IMR-90 (cell line): Measurements from ENCODE around the gene PMS1. TPM values are rescaled to one million over a fixed set of nuclear protein-coding genes. Genes with fewer than 3 reads are reported as not detected.

Experiments
- ATAC-seq: fragments of 200-7000 bp; cut with Tn5 transposase; 2 replicates; pipeline ENCODE4 v1.9.1; 2020; ENCODE audit warnings: low read depth, mild to moderate bottlenecking, moderate library complexity
- BruUV-seq: library from RNA; stranded (reverse); fragments of 400-500 nt; replicated peaks from 2 replicates; lab custom pipeline; 2021; lab: Mats Ljungman, UMichigan
- CTCF ChIA-PET: fragments of 300-600 bp; formaldehyde crosslinking; extraction: SDS; loops from one replicate; lab custom pipeline; 2021; ENCODE audit warnings: antibody characterized with exemption; lab: Yijun Ruan, JAX
- POLR2A ChIA-PET: fragments of 300-600 bp; sonication (Branson Sonifier 250); formaldehyde crosslinking; loops from one replicate; lab custom pipeline; 2022; ENCODE audit warnings: antibody characterized with exemption; ENCODE audit not compliant: unreplicated experiment; lab: Charles Lee
- DNase-seq: peaks from one replicate; pipeline ENCODE4 v3.0.0; 2013
- H2AFZ ChIP-seq: replicated peaks from 2 replicates; pipeline ENCODE3; 2013; ENCODE audit warnings: low read length, mild to moderate bottlenecking; ENCODE audit not compliant: poor library complexity
- H2AK5ac ChIP-seq: 2 replicates; pipeline ENCODE4 v1.6.1; 2013; ENCODE audit warnings: low read depth, low read length, inconsistent platforms
- H2AK9ac ChIP-seq: replicated peaks from 2 replicates; pipeline ENCODE3; 2013; ENCODE audit warnings: mild to moderate bottlenecking, low read depth, low read length, moderate library complexity; ENCODE audit not compliant: poor library complexity
- H2BK120ac ChIP-seq: 2 replicates; pipeline ENCODE4 v1.6.1; 2013; ENCODE audit warnings: low read depth, low read length, inconsistent platforms
- H2BK15ac ChIP-seq: 3 replicates; pipeline ENCODE4 v1.6.1; 2013; ENCODE audit warnings: low read depth, low read length, inconsistent platforms
- H2BK20ac ChIP-seq: 2 replicates; pipeline ENCODE4 v1.6.1; 2013; ENCODE audit warnings: low read depth, mild to moderate bottlenecking, inconsistent platforms, low read length, moderate library complexity
- H2BK5ac ChIP-seq: 2 replicates; pipeline ENCODE4 v1.6.1; 2013; ENCODE audit warnings: mild to moderate bottlenecking, low read depth, low read length, inconsistent platforms; ENCODE audit not compliant: poor library complexity, severe bottlenecking
- H3K14ac ChIP-seq: replicated peaks from 2 replicates; pipeline ENCODE4 v1.6.1; 2013; ENCODE audit warnings: low read depth, low read length, inconsistent platforms
- H3K18ac ChIP-seq: 2 replicates; pipeline ENCODE4 v1.6.1; 2013; ENCODE audit warnings: low read depth, low read length, control low read depth
- H3K23ac ChIP-seq: 2 replicates; pipeline ENCODE4 v1.6.1; 2013; ENCODE audit warnings: low read depth, low read length, inconsistent platforms
- H3K27ac ChIP-seq: 2 replicates; pipeline ENCODE4 v1.5.1; 2013; ENCODE audit warnings: mild to moderate bottlenecking, control low read depth, low read length; ENCODE audit not compliant: insufficient read depth
- H3K27me3 ChIP-seq: 2 replicates; pipeline ENCODE4 v1.6.1; 2013; ENCODE audit warnings: low read length; ENCODE audit not compliant: control insufficient read depth, insufficient read depth
- H3K36me3 ChIP-seq: 2 replicates; pipeline ENCODE4 v1.6.1; 2013; ENCODE audit warnings: low read length, mixed read lengths; ENCODE audit not compliant: control insufficient read depth, insufficient read depth
- H3K4ac ChIP-seq: 2 replicates; pipeline ENCODE4 v1.6.1; 2013; ENCODE audit warnings: low read depth, low read length, inconsistent platforms
- H3K4me1 ChIP-seq: 2 replicates; pipeline ENCODE4 v1.6.1; 2013; ENCODE audit warnings: low read length, mixed read lengths; ENCODE audit not compliant: control insufficient read depth, insufficient read depth
- H3K4me2 ChIP-seq: 2 replicates; pipeline ENCODE4 v1.6.1; 2013; ENCODE audit warnings: low read depth, mild to moderate bottlenecking, control low read depth, low read length, moderate library complexity
- H3K4me3 ChIP-seq: 2 replicates; pipeline ENCODE4 v1.5.1; 2013; ENCODE audit warnings: low read depth, mild to moderate bottlenecking, control low read depth, low read length, moderate library complexity; ENCODE audit not compliant: insufficient read depth
- H3K56ac ChIP-seq: 2 replicates; pipeline ENCODE4 v1.6.1; 2013; ENCODE audit warnings: low read length, inconsistent platforms; ENCODE audit not compliant: insufficient read depth; ENCODE audit errors: extremely low read depth
- H3K79me1 ChIP-seq, 2 experiments: 2 replicates each; pipeline ENCODE4 v1.6.1; 2013; ENCODE audit warnings: low read length in 2 of 2, inconsistent platforms in 1 of 2, low read depth in 1 of 2
- H3K9ac ChIP-seq: 2 replicates; pipeline ENCODE4 v1.6.1; 2013; ENCODE audit warnings: low read depth, low read length, control low read depth
- H3K9me1 ChIP-seq: 2 replicates; pipeline ENCODE4 v1.6.1; 2013; ENCODE audit warnings: low read length, inconsistent platforms; ENCODE audit not compliant: insufficient read depth
- H3K9me3 ChIP-seq: 2 replicates; pipeline ENCODE4 v1.6.1; 2013; ENCODE audit warnings: low read length; ENCODE audit not compliant: control insufficient read depth, insufficient read depth
- H4K20me1 ChIP-seq: 2 replicates; pipeline ENCODE4 v1.6.1; 2013; ENCODE audit warnings: low read length, inconsistent platforms; ENCODE audit not compliant: insufficient read depth
- H4K5ac ChIP-seq: 2 replicates; pipeline ENCODE4 v1.6.1; 2013; ENCODE audit warnings: mild to moderate bottlenecking, low read depth, low read length, control low read depth
- H4K8ac ChIP-seq, 2 experiments: 2 replicates each; pipeline ENCODE4 v1.6.1; 2013; ENCODE audit warnings: low read depth in 2 of 2, low read length in 2 of 2, control low read depth in 1 of 2, inconsistent platforms in 1 of 2
- H4K91ac ChIP-seq: 2 replicates; pipeline ENCODE4 v1.6.1; 2013; ENCODE audit warnings: low read depth, low read length, inconsistent platforms; ENCODE audit not compliant: insufficient read depth
- MAFK ChIP-seq: IDR thresholded peaks from 2 replicates; pipeline ENCODE4 v1.6.1; 2012; ENCODE audit warnings: low read depth, low read length, improper control_type of control experiment
- WGBS, 2 experiments: methylation state at CpG; one replicate each; pipeline versions ENCODE4 v1.1.5 to v1.1.7; 2013; ENCODE audit warnings: missing lambda C conversion rate in 2 of 2; ENCODE audit not compliant: insufficient read length in 1 of 2; ENCODE audit errors: extremely low coverage in 2 of 2; 5-methylcytosine and 5-hydroxymethylcytosine counted together
- dilution Hi-C: fragments of 300-500 bp; cut with HindIII; formaldehyde crosslinking; loops from one replicate; pipeline ENCODE4 v1.14.3; 2018; ENCODE audit warnings: low sequenced_read_pairs; ENCODE audit not compliant: unreplicated experiment
- in situ Hi-C: fragments of 300-500 bp; cut with MboI; formaldehyde crosslinking; loops from 3 replicates; pipeline ENCODE4 v1.14.3; 2019; ENCODE audit warnings: low sequenced_read_pairs, inconsistent platforms, mixed read lengths
- intact Hi-C: fragments of 100-400 bp; cut with micrococcal nuclease; formaldehyde crosslinking; loops from 2 replicates; pipeline ENCODE4 v1.10.0; 2022
- polyA plus RNA-seq, 3 experiments: library from polyadenylated mRNA; depleted of rRNA; stranded (reverse); fragments of >200 nt; gene quantifications; 2 replicates each; pipeline ENCODE4 v1.2.3, GENCODE V29; 2012; ENCODE audit warnings: low replicate concordance in 1 of 3
- total RNA-seq: library from RNA; depleted of rRNA; stranded (reverse); fragments of >200 nt; gene quantifications from 2 replicates; pipeline ENCODE4 v1.2.3, GENCODE V29; 2012

The PMS1 gene
- total and polyA plus RNA-seq, 2 of the 4 experiments (the other 2 are of a cell fraction) = 8.1 to 10.6 TPM

GRCh38 chr2:189900726-189901125 lies 116.5 kb downstream of the PMS1 start:
- no peak for TF ChIP-seq MAFK
- H3K9me3 ChIP-seq = no peaks in the 10 kb centered on the region
- no peak overlapping the region for H3K18ac ChIP-seq
- H3K4me2 ChIP-seq = no peak overlapping the region
- no peak overlapping the region for H2AK5ac ChIP-seq
- no CpG with 5 or more reads among the region's 5 CpGs for WGBS, 2 experiments
- H2BK5ac ChIP-seq = no peak overlapping the region
- H3K23ac ChIP-seq = no peak overlapping the region
- no peak for DNase-seq
- H2AK9ac ChIP-seq = no peak overlapping the region
- BruUV-seq = no TSS peak
- H4K8ac ChIP-seq = no peak overlapping the region
- H2BK20ac ChIP-seq = peak overlapping the region; percentile 1; the same call in 1 of the 2 replicates
- in situ Hi-C loops (no loop called here), intact Hi-C loops (no loop called here), dilution Hi-C loops (no loop called here)
- CTCF ChIA-PET = no interaction called here
- H2BK15ac ChIP-seq = no peak overlapping the region
- POLR2A ChIA-PET = no interaction called here
- no peak overlapping the region for H2AFZ ChIP-seq
- no peaks in the 10 kb centered on the region for H3K79me1 ChIP-seq
- no peak overlapping the region for H2BK120ac ChIP-seq
- H3K9ac ChIP-seq = no peak overlapping the region
- H4K20me1 ChIP-seq = no peaks in the 10 kb centered on the region
- no peak for ATAC-seq
- no peaks in the 10 kb centered on the region for H3K27me3 ChIP-seq
- no peak overlapping the region for H3K27ac ChIP-seq
- no peak overlapping the region for H4K5ac ChIP-seq
- H3K4me3 ChIP-seq = no peak overlapping the region
- H3K4ac ChIP-seq = no peak overlapping the region
- H4K91ac ChIP-seq = no peak overlapping the region
- no peak overlapping the region for H3K14ac ChIP-seq
- no peaks in the 10 kb centered on the region for H3K36me3 ChIP-seq
- H3K9me1 ChIP-seq = no peaks in the 10 kb centered on the region
- H3K4me1 ChIP-seq = peaks cover 4% of the 10 kb centered on the region; the same call in 1 of the 2 replicates
- no peak overlapping the region for H3K56ac ChIP-seq
